Lung (tissue), 12 donors: ENCODE measurements around the gene SPEM1. TPM values are rescaled to one million over a fixed set of nuclear protein-coding genes. Genes with fewer than 3 reads are reported as not detected.

Experiments used
- ATAC-seq: fragments of 200-7000 bp; cut with Tn5 transposase; one replicate; pipeline ENCODE4 v1.9.1; 2020; ENCODE audit warnings: moderate number of reproducible peaks; ENCODE audit not compliant: insufficient read depth, low FRiP score
- DNase-seq, 3 donors: peaks; one replicate each; pipeline ENCODE4 v3.0.0-alpha.2; 2013 to 2017
- H3K27ac ChIP-seq, 2 donors: one replicate each; pipeline ENCODE4 v1.5.1; 2013; ENCODE audit warnings: mild to moderate bottlenecking in 2 of 2, moderate library complexity in 2 of 2, control low read depth in 1 of 2, inconsistent platforms in 1 of 2, low read depth in 1 of 2, low read length in 1 of 2
- H3K27me3 ChIP-seq, 3 donors: one replicate each; pipeline ENCODE4 v1.5.1; 2013; ENCODE audit warnings: low read length in 2 of 3; ENCODE audit not compliant: control insufficient read depth in 3 of 3, insufficient read depth in 3 of 3
- H3K36me3 ChIP-seq, 4 donors: one replicate each; pipeline ENCODE4 v1.5.1; 2013; ENCODE audit warnings: low read length in 4 of 4, mild to moderate bottlenecking in 1 of 4, moderate library complexity in 1 of 4; ENCODE audit not compliant: control insufficient read depth in 4 of 4, insufficient read depth in 4 of 4
- H3K4me1 ChIP-seq, 5 donors: one replicate each; pipeline ENCODE4 v1.5.1; 2013; ENCODE audit warnings: low read length in 5 of 5, mild to moderate bottlenecking in 2 of 5, moderate library complexity in 1 of 5; ENCODE audit not compliant: control insufficient read depth in 5 of 5, insufficient read depth in 5 of 5
- H3K4me3 ChIP-seq: one replicate; pipeline ENCODE4 v1.5.1; 2013; ENCODE audit warnings: mild to moderate bottlenecking, control low read depth, moderate library complexity
- H3K9ac ChIP-seq, 2 donors: one replicate each; pipeline ENCODE4 v1.5.1; 2013; ENCODE audit warnings: low read length in 2 of 2, control low read depth in 1 of 2; ENCODE audit not compliant: insufficient read depth in 1 of 2
- H3K9me3 ChIP-seq, 4 donors: one replicate each; pipeline ENCODE4 v1.5.1; 2013; ENCODE audit warnings: low read length in 3 of 4, mild to moderate bottlenecking in 1 of 4, moderate library complexity in 1 of 4; ENCODE audit not compliant: control insufficient read depth in 4 of 4, insufficient read depth in 3 of 4
- CTCF ChIP-seq: IDR thresholded peaks from 2 replicates; pipeline ENCODE4 v1.5.1; 2012; ENCODE audit warnings: mild to moderate bottlenecking; ENCODE audit errors: control extremely low read depth, extremely low read depth
- WGBS, 2 donors: extraction: QIAGEN DNeasy Blood & Tissue Kit; methylation state at CpG; one replicate each; pipeline ENCODE4 v1.1.7; 2013; 5-methylcytosine and 5-hydroxymethylcytosine counted together
- polyA plus RNA-seq, 2 donors: library from polyadenylated mRNA; stranded (reverse); fragments of 200-250 nt; gene quantifications; one replicate each; pipeline ENCODE4 v1.2.1, GENCODE V29; 2013
- total RNA-seq, 2 donors: library from RNA; depleted of rRNA in 1 of 2; stranded (reverse); fragments of >200 nt in 1 of 2; gene quantifications; one replicate each; pipeline ENCODE4 v1.2.1, GENCODE V29; 2014 to 2021
- donor health status: control.
- donor health status: control.
- donor health status: Bipolar disorder and iron deficiency.
- donor health status: healthy.
- donor health status: DM: yes; HTN: yes; CAD: no.

The SPEM1 gene
- total and polyA plus RNA-seq, 4 donors = not detected

GRCh38 chr17:7413346-7413985, 6.7 kb upstream of the SPEM1 start:
- no peak overlapping the region for H3K9ac ChIP-seq
- DNase-seq (no peak), ATAC-seq (no peak)
- no peaks in the 10 kb centered on the region for H3K27me3 ChIP-seq
- H3K4me1 ChIP-seq = no peaks in the 10 kb centered on the region
- no peak overlapping the region for H3K27ac ChIP-seq
- H3K36me3 ChIP-seq = peaks cover 0 to 13% (median 7%) of the 10 kb centered on the region in 4 donors
- no peak overlapping the region for H3K4me3 ChIP-seq
- H3K9me3 ChIP-seq = no peaks in the 10 kb centered on the region
- TF ChIP-seq CTCF = no peak
- 83 to 88% methylated on average over 6 of the region's 6 CpGs for WGBS, 2 donors

GRCh38 chr17:7414837-7415236, 5.3 kb upstream of the SPEM1 start:
- ATAC-seq = no peak
- DNase-seq = no peak

GRCh38 chr17:7415784-7416183, 4.3 kb upstream of the SPEM1 start:
- H3K27ac ChIP-seq = no peak overlapping the region
- H3K36me3 ChIP-seq = peaks cover 0 to 11% (median 5%) of the 10 kb centered on the region in 4 donors
- no peaks in the 10 kb centered on the region for H3K27me3 ChIP-seq

More at GRCh38 chr17:7414837-7415236, 5.3 kb upstream of the SPEM1 start:
- H3K36me3 ChIP-seq = peaks cover 0 to 11% (median 5%) of the 10 kb centered on the region in 4 donors
- H3K9ac ChIP-seq = no peak overlapping the region
- TF ChIP-seq CTCF = no peak
- no peak overlapping the region for H3K27ac ChIP-seq
- H3K27me3 ChIP-seq = no peaks in the 10 kb centered on the region
- 83 to 87% methylated on average over 14 of the region's 14 CpGs for WGBS, 2 donors
- H3K9me3 ChIP-seq = no peaks in the 10 kb centered on the region
- H3K4me3 ChIP-seq = no peak overlapping the region
- H3K4me1 ChIP-seq = peaks cover 0 to 7% (median 0%) of the 10 kb centered on the region in 5 donors

More at GRCh38 chr17:7415784-7416183, 4.3 kb upstream of the SPEM1 start:
- 87 to 89% methylated on average over 23 of the region's 23 CpGs for WGBS, 2 donors
- H3K4me1 ChIP-seq = peaks cover 0 to 12% (median 0%) of the 10 kb centered on the region in 5 donors
- H3K9ac ChIP-seq = no peak overlapping the region
- ATAC-seq (no peak), DNase-seq (no peak)
- no peak for TF ChIP-seq CTCF
- H3K4me3 ChIP-seq = no peak overlapping the region
- no peaks in the 10 kb centered on the region for H3K9me3 ChIP-seq
